ENCODE data around the gene NDUFV2.

The NDUFV2 gene

DNA sequence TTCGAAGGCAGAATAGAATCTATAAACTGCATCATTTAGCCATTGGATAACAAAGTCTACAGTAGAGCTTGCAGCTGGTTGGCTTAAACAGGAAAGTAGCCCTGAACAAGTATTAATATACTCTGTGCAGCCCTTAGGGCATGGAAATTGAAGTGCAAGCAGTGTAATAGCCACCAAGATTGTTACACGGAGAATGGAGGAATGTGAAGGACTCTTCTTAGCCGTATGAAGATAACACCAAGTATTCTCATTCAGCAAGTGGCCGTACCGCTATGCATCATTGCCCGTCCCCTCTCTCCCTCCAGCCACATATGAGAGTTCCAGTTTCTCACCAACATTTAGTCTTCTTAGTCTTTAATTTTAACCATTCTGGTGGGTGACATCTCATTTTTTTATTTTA, 74.5 kb downstream of the NDUFV2 start:
- no peak overlapping the region for H3K27ac ChIP-seq
- no peak overlapping the region for H3K4me3 ChIP-seq

DNA sequence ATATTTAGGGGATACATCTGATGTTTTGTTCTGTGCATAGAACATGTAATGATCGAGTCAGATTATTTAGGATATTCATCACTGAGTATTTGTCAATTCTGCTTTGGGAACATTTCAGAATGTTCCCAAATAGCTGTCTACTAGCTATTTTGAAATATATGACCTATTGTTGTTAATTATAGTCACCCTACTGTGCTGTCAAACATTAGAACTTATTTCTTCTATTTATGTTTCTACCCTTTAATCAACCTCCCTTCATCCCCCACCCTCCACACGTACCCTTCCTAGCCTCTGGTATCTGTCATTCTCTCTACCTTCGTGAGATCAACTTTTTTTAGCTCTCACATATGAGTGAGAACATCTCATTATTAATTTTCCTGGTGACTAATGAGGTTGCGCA, 75.0 kb downstream of the NDUFV2 start:
- no peak overlapping the region for H3K4me3 ChIP-seq

DNA sequence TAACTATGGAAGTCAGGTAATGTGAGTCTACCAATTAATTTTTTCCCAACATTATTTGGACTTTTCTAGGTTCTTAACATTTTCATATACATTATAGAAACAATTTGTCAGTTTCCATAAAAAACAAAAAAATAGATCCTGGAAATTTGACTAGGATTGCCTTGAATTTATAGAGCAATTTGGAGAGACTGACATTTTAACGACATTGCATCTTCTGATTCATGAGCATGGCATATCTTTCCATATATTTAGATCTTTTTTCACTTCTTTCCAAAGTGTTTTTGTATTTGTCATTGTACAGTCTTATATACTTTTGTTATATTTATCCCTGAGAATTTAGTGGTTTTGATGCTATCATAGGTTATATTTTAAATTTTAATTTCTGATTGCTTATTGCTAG, 76.1 kb downstream of the NDUFV2 start:
- Histone ChIP-seq H3K4me3 (no peak overlapping the region), H3K27ac (no peak overlapping the region)

More for the DNA sequence above, 75.0 kb downstream of the NDUFV2 start:
- H3K27ac ChIP-seq = no peak overlapping the region

DNA sequence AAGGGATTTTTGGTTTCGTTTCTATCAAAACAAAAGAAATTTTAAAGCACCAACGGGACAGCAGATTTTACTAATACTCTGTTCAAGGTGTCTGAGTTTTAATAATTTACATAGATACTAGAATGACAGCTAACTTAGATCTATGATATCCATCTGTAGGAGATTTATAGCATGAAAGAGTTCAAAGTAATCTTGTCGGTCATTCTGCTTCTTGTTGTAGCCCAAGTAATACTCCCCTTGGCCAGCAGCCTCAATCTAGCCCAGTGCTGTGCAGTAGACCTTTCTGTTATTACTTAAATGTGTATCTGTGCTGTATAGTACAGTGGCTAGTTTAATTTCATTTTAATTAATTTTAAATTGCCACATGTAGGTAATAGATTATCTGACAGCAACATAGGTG, 78.8 kb downstream of the NDUFV2 start:
- Histone ChIP-seq H3K4me3 (no peak overlapping the region), H3K27ac (no peak overlapping the region)

DNA sequence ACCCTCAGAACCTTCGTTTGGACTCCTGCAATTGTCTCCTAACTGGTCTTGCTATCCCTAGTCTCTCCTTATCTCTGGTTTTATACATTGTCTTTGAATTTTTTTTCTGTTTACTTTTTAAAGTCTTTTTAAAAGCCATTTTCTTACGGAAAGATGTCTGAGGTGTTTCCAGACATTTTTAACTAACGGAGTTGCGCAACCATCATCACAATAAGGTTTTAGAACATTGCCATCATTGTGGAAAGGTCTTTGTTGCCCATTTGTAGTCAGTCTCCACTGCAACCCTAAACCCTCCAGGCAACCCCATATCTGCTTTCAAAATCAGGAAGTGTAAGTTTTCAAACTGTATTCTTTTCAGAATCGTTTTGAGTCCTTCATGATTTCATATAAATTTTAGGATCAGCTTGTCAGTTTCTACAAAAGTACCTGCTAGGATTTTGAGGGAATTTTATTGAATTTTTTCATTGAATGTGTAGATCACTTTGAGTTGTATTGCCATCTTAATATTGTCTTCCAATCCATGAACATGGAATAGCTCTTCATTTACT, 80.4 kb downstream of the NDUFV2 start:
- Histone ChIP-seq H3K4me3 (no peak overlapping the region), H3K27ac (no peak overlapping the region)
